ENCODE data around the gene PPP2R5E.

Gene PPP2R5E

DNA sequence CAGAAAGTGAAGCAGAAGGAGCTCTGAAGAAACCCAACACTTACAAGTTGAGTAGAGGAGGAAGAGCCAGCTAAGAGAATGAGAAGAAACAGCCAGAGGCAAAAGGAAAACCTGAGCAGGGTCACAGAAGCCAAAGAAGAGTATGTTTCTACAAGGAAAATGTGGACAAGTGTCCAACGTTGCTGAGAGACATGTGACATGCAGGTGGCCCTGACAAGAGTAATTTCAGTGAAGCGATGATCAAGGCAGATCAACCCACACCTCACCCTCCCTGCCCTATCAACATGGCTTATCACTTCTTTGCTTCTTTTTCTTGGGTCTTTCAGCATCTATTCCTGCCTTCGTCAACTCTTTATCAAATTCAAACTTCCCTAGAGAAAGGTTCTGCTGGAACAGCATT lies 68.3 kb downstream of the PPP2R5E start:
- H3K36me3 ChIP-seq (ENCODE audit: low read length) = no peaks in the 10 kb centered on the region
- no peaks in the 10 kb centered on the region for H3F3A ChIP-seq (ENCODE audit: insufficient read depth)
- H2AFZ ChIP-seq (ENCODE audit: low read depth, low read length, severe bottlenecking) = no peak overlapping the region
- no peak for TF ChIP-seq CTCF (IDR thresholded peaks at IDR 0.05; ENCODE audit: insufficient read depth, low read length, poor library complexity, severe bottlenecking)
- TF ChIP-seq EZH2phosphoT487 (conservative IDR thresholded peaks at IDR 0.05; ENCODE audit: low read length) = no peak
- H3K9me2 ChIP-seq (replicated peaks; ENCODE audit: insufficient read depth, low read length) = no peaks in the 10 kb centered on the region
- H3K9ac ChIP-seq (ENCODE audit: low read length) = no peak overlapping the region
- H3K27me3 ChIP-seq (ENCODE audit: low read length) = no peaks in the 10 kb centered on the region
- peaks cover 88% of the 10 kb centered on the region for H3K79me2 ChIP-seq (ENCODE audit: insufficient read depth, low read length)
- no peak overlapping the region for H3K4me3 ChIP-seq (ENCODE audit: insufficient read depth, low read length, poor library complexity, severe bottlenecking)
- peaks cover 10% of the 10 kb centered on the region for H4K20me1 ChIP-seq (ENCODE audit: low read depth, low read length)
- H3K4me2 ChIP-seq (ENCODE audit: low read depth, low read length, poor library complexity, severe bottlenecking) = no peak overlapping the region
- no peak overlapping the region for H3K27ac ChIP-seq (ENCODE audit: low read depth, low read length)
- no peaks in the 10 kb centered on the region for H3K9me3 ChIP-seq (ENCODE audit: insufficient read depth, low read length)

GRCh38 chr14:63474111-63474510 lies 69.1 kb downstream of the PPP2R5E start:
- no peaks in the 10 kb centered on the region for H3K9me2 ChIP-seq (replicated peaks; ENCODE audit: insufficient read depth, low read length)
- no peak overlapping the region for H3K27ac ChIP-seq (ENCODE audit: low read depth, low read length)
- no peak overlapping the region for H3K4me3 ChIP-seq (ENCODE audit: insufficient read depth, low read length, poor library complexity, severe bottlenecking)
- peaks cover 10% of the 10 kb centered on the region for H4K20me1 ChIP-seq (ENCODE audit: low read depth, low read length)
- no peak overlapping the region for H2AFZ ChIP-seq (ENCODE audit: low read depth, low read length, severe bottlenecking)
- no peaks in the 10 kb centered on the region for H3F3A ChIP-seq (ENCODE audit: insufficient read depth)
- H3K9me3 ChIP-seq (ENCODE audit: insufficient read depth, low read length) = no peaks in the 10 kb centered on the region
- peaks cover 89% of the 10 kb centered on the region for H3K79me2 ChIP-seq (ENCODE audit: insufficient read depth, low read length)
- H3K36me3 ChIP-seq (ENCODE audit: low read length) = no peaks in the 10 kb centered on the region
- no peak overlapping the region for H3K4me2 ChIP-seq (ENCODE audit: low read depth, low read length, poor library complexity, severe bottlenecking)
- H3K9ac ChIP-seq (ENCODE audit: low read length) = no peak overlapping the region
- H3K27me3 ChIP-seq (ENCODE audit: low read length) = no peaks in the 10 kb centered on the region
- TF ChIP-seq EZH2phosphoT487 (conservative IDR thresholded peaks at IDR 0.05; ENCODE audit: low read length) (no peak), CTCF (IDR thresholded peaks at IDR 0.05; ENCODE audit: insufficient read depth, low read length, poor library complexity, severe bottlenecking) (no peak)

GRCh38 chr14:63472986-63473788 lies 70.0 kb downstream of the PPP2R5E start:
- no peaks in the 10 kb centered on the region for H3F3A ChIP-seq (ENCODE audit: insufficient read depth)
- no peak overlapping the region for H3K4me3 ChIP-seq (ENCODE audit: insufficient read depth, low read length, poor library complexity, severe bottlenecking)
- H3K4me2 ChIP-seq (ENCODE audit: low read depth, low read length, poor library complexity, severe bottlenecking) = no peak overlapping the region
- H3K27me3 ChIP-seq (ENCODE audit: low read length) = no peaks in the 10 kb centered on the region
- TF ChIP-seq EZH2phosphoT487 (conservative IDR thresholded peaks at IDR 0.05; ENCODE audit: low read length) = no peak
- TF ChIP-seq CTCF (IDR thresholded peaks at IDR 0.05; ENCODE audit: insufficient read depth, low read length, poor library complexity, severe bottlenecking) = no peak
- peaks cover 10% of the 10 kb centered on the region for H4K20me1 ChIP-seq (ENCODE audit: low read depth, low read length)
- no peak overlapping the region for H2AFZ ChIP-seq (ENCODE audit: low read depth, low read length, severe bottlenecking)
- H3K9ac ChIP-seq (ENCODE audit: low read length) = no peak overlapping the region
- H3K27ac ChIP-seq (ENCODE audit: low read depth, low read length) = no peak overlapping the region
- H3K36me3 ChIP-seq (ENCODE audit: low read length) = no peaks in the 10 kb centered on the region
- peaks cover 87% of the 10 kb centered on the region for H3K79me2 ChIP-seq (ENCODE audit: insufficient read depth, low read length)
- H3K9me3 ChIP-seq (ENCODE audit: insufficient read depth, low read length) = no peaks in the 10 kb centered on the region
- no peaks in the 10 kb centered on the region for H3K9me2 ChIP-seq (replicated peaks; ENCODE audit: insufficient read depth, low read length)
